GM13976 (cell line): ENCODE measurements around the gene VWC2L.

ENCODE experiments used
- DNase-seq: peaks from one replicate; pipeline ENCODE4 v3.0.0; 2012; ENCODE audit warnings: low spot score
- CTCF ChIP-seq: IDR thresholded peaks from 2 replicates; pipeline ENCODE4 v1.5.1; 2012; ENCODE audit warnings: borderline replicate concordance, mild to moderate bottlenecking; ENCODE audit not compliant: insufficient read depth; ENCODE audit errors: extremely low read depth, missing control alignments, control extremely low read depth
- in situ Hi-C: fragments of 300-500 bp; cut with MboI; formaldehyde crosslinking; loops from one replicate; pipeline ENCODE4 v1.12.0; 2022; ENCODE audit warnings: low sequenced_read_pairs, mixed read lengths, inconsistent platforms; ENCODE audit not compliant: unreplicated experiment

Gene VWC2L

DNA sequence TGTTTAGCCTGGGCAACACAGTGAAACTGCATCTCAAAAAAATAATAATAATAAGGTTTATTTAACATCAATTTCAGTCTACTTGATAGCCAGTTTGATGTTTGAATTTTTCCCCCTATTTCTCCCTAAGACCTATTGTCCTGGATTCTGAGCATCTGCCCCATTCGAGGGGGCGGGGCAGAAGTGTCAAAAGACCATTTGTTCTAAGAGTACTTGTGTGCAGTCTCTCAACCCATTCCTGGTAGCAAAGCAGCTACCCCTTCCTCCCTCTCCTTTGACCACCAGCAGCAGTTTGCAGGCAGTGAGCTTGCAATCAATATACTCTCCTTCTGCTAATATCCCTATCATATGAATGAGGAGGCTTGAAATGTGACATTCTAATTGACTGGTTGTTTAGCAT is 71.9 kb downstream of the VWC2L start:
- no peak for DNase-seq
- in situ Hi-C loops: no loop called here
- TF ChIP-seq CTCF: no peak

DNA sequence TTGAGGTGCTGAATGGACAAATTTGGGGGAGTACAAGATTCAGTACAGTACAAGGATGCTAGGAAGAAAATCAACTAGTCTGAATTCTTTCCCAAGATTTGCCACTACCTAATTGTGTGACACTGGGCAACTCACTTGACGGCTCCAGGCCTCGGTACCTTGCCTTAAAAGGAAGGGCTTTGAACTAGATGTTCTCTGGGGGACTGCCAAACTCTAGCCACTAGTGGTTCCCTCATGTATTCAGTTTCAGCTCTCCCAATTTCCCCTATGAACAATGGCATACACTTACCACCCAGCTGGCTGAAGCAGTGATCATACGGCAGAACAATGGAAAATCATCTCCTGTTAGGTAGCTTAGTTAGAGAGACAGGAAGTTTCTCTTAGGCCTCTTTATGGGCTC is 73.4 kb downstream of the VWC2L start:
- no peak for DNase-seq
- in situ Hi-C loops: no loop called here

DNA sequence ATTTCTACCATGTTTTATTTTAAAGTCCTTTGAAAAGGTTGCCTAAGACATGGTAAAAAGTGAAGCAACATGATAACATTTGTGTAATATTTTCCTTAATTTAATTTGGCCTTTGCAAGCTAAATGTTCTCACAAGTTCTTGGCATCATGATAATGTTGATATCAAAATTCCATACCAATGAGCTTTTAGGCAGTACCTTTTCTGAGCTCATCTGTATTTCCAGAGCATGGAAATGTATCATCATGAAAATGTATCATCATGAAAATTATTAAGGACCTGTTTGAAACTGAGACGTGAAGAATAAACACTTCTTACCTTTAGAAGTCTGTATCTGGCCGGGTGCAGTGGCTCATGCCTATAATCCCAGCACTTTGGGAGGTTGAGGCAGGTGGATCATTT is 73.8 kb downstream of the VWC2L start:
- TF ChIP-seq CTCF: no peak
- in situ Hi-C loops: no loop called here
- DNase-seq: no peak

More for the DNA sequence above, 73.4 kb downstream of the VWC2L start:
- no peak for TF ChIP-seq CTCF

- no peak for DNase-seq
- TF ChIP-seq CTCF: no peak
- in situ Hi-C loops: no loop called here
Observed at GRCh38 chr2:214489181-214489580, 78.3 kb downstream of the VWC2L start.

GRCh38 chr2:214489702-214490101 is 78.8 kb downstream of the VWC2L start:
- in situ Hi-C loops: no loop called here
- no peak for DNase-seq
- no peak for TF ChIP-seq CTCF

DNA sequence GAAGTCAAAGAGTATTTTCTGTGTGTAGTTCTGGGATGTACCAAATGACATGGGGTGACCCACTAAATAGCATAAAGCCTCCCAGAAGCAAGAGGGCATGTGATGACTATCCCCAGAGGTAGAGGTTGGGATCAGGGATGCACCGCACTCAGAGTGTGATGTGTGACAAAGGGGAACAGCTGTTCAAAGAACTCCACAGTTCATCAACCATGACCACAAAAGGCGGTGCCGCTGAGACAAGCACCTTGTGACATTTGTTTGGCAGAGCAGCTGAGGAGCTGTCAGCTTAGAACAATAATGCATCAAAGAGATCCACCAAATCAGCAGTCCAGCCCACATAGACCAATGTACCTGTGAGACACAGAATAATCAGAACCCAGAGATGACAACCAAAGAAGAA is 81.3 kb downstream of the VWC2L start:
- TF ChIP-seq CTCF: no peak
- in situ Hi-C loops: no loop called here
- no peak for DNase-seq

GRCh38 chr2:214492608-214493007 is 81.8 kb downstream of the VWC2L start:
- no peak for TF ChIP-seq CTCF
- DNase-seq: no peak
- in situ Hi-C loops: no loop called here
